Liver (tissue), 9 donors: Measurements from ENCODE around the gene SEPTIN14. TPM values are rescaled to one million over a fixed set of nuclear protein-coding genes. Genes with fewer than 3 reads are reported as not detected.
"Not testable (repeated sequence)": the region's sequence is repeated elsewhere in the genome, so short reads cannot be mapped to it uniquely, and the experiment has no call there.

Experiments used
- DNase-seq: peaks from one replicate; pipeline ENCODE4 v3.0.0-alpha.2; 2017; ENCODE audit warnings: low spot score
- H3K27ac ChIP-seq, 2 donors: one replicate each; pipeline ENCODE4 v1.7.0; 2013; ENCODE audit warnings: inconsistent platforms in 2 of 2, low read length in 2 of 2, control low read depth in 1 of 2, low read depth in 1 of 2, mild to moderate bottlenecking in 1 of 2
- H3K27me3 ChIP-seq, 4 donors: one replicate each; pipeline versions ENCODE4 v1.6.1 to v1.7.0; 2013; ENCODE audit warnings: low read length in 3 of 4, inconsistent platforms in 1 of 4, mild to moderate bottlenecking in 1 of 4, moderate library complexity in 1 of 4; ENCODE audit not compliant: control insufficient read depth in 4 of 4, insufficient read depth in 4 of 4
- H3K36me3 ChIP-seq, 4 donors: one replicate each; pipeline versions ENCODE4 v1.6.1 to v1.7.0; 2013; ENCODE audit warnings: low read length in 3 of 4, mild to moderate bottlenecking in 3 of 4, low read depth in 1 of 4, moderate library complexity in 1 of 4; ENCODE audit not compliant: control insufficient read depth in 4 of 4, insufficient read depth in 3 of 4
- H3K4me1 ChIP-seq, 4 donors: one replicate each; pipeline versions ENCODE4 v1.6.1 to v1.7.0; 2013; ENCODE audit warnings: low read length in 3 of 4, mild to moderate bottlenecking in 3 of 4, moderate library complexity in 1 of 4; ENCODE audit not compliant: control insufficient read depth in 4 of 4, insufficient read depth in 4 of 4
- H3K4me3 ChIP-seq, 3 donors: one replicate each; pipeline versions ENCODE4 v1.6.1 to v1.7.0; 2013; ENCODE audit warnings: low read length in 3 of 3, control low read depth in 1 of 3, low read depth in 1 of 3, mild to moderate bottlenecking in 1 of 3
- H3K9ac ChIP-seq, 2 donors: one replicate each; pipeline ENCODE4 v1.7.0; 2013; ENCODE audit warnings: low read length in 2 of 2, mild to moderate bottlenecking in 2 of 2, moderate library complexity in 2 of 2, control low read depth in 1 of 2, low read depth in 1 of 2
- H3K9me3 ChIP-seq, 4 donors: one replicate each; pipeline versions ENCODE4 v1.6.1 to v1.7.0; 2013; ENCODE audit warnings: low read length in 3 of 4; ENCODE audit not compliant: control insufficient read depth in 4 of 4
- ATF3 ChIP-seq: IDR thresholded peaks from 2 replicates; pipeline ENCODE4 v1.6.1; 2016; ENCODE audit warnings: antibody characterized with exemption
- CTCF ChIP-seq: fragments of 150-350 bp; IDR thresholded peaks from 2 replicates; pipeline ENCODE4 v1.5.1; 2017; ENCODE audit warnings: improper control_type of control experiment, low read depth, low read length; ENCODE audit not compliant: missing input control
- EGR1 ChIP-seq, 2 donors: IDR thresholded peaks; 2 replicates each; pipeline ENCODE4 v1.6.1; 2016 to 2018; ENCODE audit warnings: antibody characterized with exemption in 2 of 2, low read depth in 2 of 2
- FOXA1 ChIP-seq: IDR thresholded peaks from 2 replicates; pipeline ENCODE4 v1.6.1; 2016; ENCODE audit warnings: antibody characterized with exemption
- FOXA2 ChIP-seq: IDR thresholded peaks from 2 replicates; pipeline ENCODE4 v1.6.1; 2016; ENCODE audit warnings: antibody characterized with exemption
- GABPA ChIP-seq, 2 donors: IDR thresholded peaks in 1 of 2; conservative IDR thresholded peaks in 1 of 2; 2 replicates each; pipeline ENCODE4 v1.6.1; 2016; ENCODE audit warnings: antibody characterized with exemption in 2 of 2, mild to moderate bottlenecking in 1 of 2, moderate library complexity in 1 of 2
- HNF4A ChIP-seq, 2 donors: conservative IDR thresholded peaks; 2 replicates each; pipeline ENCODE4 v1.6.1; 2016; ENCODE audit warnings: antibody characterized with exemption in 2 of 2, mild to moderate bottlenecking in 2 of 2
- HNF4G ChIP-seq: IDR thresholded peaks from 2 replicates; pipeline ENCODE4 v1.6.1; 2016; ENCODE audit warnings: antibody characterized with exemption
- JUND ChIP-seq, 2 donors: IDR thresholded peaks; 2 replicates each; pipeline ENCODE4 v1.6.1; 2016; ENCODE audit warnings: antibody characterized with exemption in 2 of 2
- MAX ChIP-seq: IDR thresholded peaks from 2 replicates; pipeline ENCODE4 v1.6.1; 2016; ENCODE audit warnings: antibody characterized with exemption
- NR2F2 ChIP-seq: IDR thresholded peaks from 2 replicates; pipeline ENCODE4 v1.6.1; 2016; ENCODE audit warnings: antibody characterized with exemption
- RAD21 ChIP-seq, 2 donors: IDR thresholded peaks; 2 replicates each; pipeline ENCODE4 v1.6.1; 2016; ENCODE audit warnings: antibody characterized with exemption in 2 of 2, mild to moderate bottlenecking in 2 of 2
- REST ChIP-seq: IDR thresholded peaks from 2 replicates; pipeline ENCODE4 v1.6.1; 2016; ENCODE audit warnings: antibody characterized with exemption, mild to moderate bottlenecking
- RXRA ChIP-seq, 2 donors: IDR thresholded peaks; 2 replicates each; pipeline ENCODE4 v1.6.1; 2017 to 2018; ENCODE audit warnings: antibody characterized with exemption in 2 of 2, mild to moderate bottlenecking in 1 of 2
- SP1 ChIP-seq: IDR thresholded peaks from 2 replicates; pipeline ENCODE4 v1.6.1; 2018; ENCODE audit warnings: antibody characterized with exemption, mild to moderate bottlenecking
- TAF1 ChIP-seq: conservative IDR thresholded peaks from 2 replicates; pipeline ENCODE4 v1.6.1; 2016; ENCODE audit warnings: antibody characterized with exemption, mild to moderate bottlenecking
- YY1 ChIP-seq: IDR thresholded peaks from 2 replicates; pipeline ENCODE4 v1.6.1; 2016; ENCODE audit warnings: antibody characterized with exemption, mild to moderate bottlenecking
- ZBTB33 ChIP-seq: IDR thresholded peaks from 2 replicates; pipeline ENCODE4 v1.6.1; 2016; ENCODE audit warnings: antibody characterized with exemption
- WGBS: extraction: QIAGEN DNeasy Blood & Tissue Kit; methylation state at CpG from one replicate; pipeline ENCODE4 v1.1.7; 2013; 5-methylcytosine and 5-hydroxymethylcytosine counted together
- polyA plus RNA-seq, 2 donors: library from polyadenylated mRNA; stranded (reverse) in 1 of 2; unstranded in 1 of 2; fragments of 200-250 nt in 1 of 2; fragments of >200 nt in 1 of 2; fragmentation: Nextera tagmentation in 1 of 2; extraction: Ambion mirVana in 1 of 2; gene quantifications; one replicate each; pipeline versions ENCODE4 v1.2.1 to v1.2.3, GENCODE V29; 2013 to 2015
- total RNA-seq, 2 donors: library from RNA; depleted of rRNA; stranded (reverse); fragments of >200 nt; gene quantifications; one replicate each; pipeline ENCODE4 v1.2.3, GENCODE V29; 2014
- donor health status: healthy.
- donor health status: healthy.
- donor health status: healthy.
- donor health status: healthy.
- donor health status: healthy.

SEPTIN14 gene
- total and polyA plus RNA-seq, 4 donors: not detected

GRCh38 chr7:55786901-55787300, 75.7 kb downstream of the SEPTIN14 start:
- Histone ChIP-seq H3K4me1 (no peaks in the 10 kb centered on the region), H3K9me3 (no peaks in the 10 kb centered on the region), H3K27me3 (no peaks in the 10 kb centered on the region), H3K4me3 (no peak overlapping the region), H3K9ac (no peak overlapping the region), H3K27ac (no peak overlapping the region), H3K36me3 (no peaks in the 10 kb centered on the region)
- no peak for TF ChIP-seq NR2F2
- 83% methylated on average over 7 of the region's 7 CpGs for WGBS
- DNase-seq: no peak

- not testable (repeated sequence) for DNase-seq, H3K9ac ChIP-seq, H3K9me3 ChIP-seq, H3K4me1 ChIP-seq, H3K4me3 ChIP-seq, H3K36me3 ChIP-seq, H3K27me3 ChIP-seq, H3K27ac ChIP-seq
- 84% methylated on average over 7 of the region's 7 CpGs for WGBS
These were observed 77.1 kb downstream of the SEPTIN14 start for GRCh38 chr7:55785444-55785843.

- TF ChIP-seq YY1 (no peak), TAF1 (no peak)
- no peak for DNase-seq
- Histone ChIP-seq H3K27me3 (no peaks in the 10 kb centered on the region), H3K9ac (no peak overlapping the region), H3K4me1 (no peaks in the 10 kb centered on the region), H3K4me3 (no peak overlapping the region), H3K9me3 (no peaks in the 10 kb centered on the region), H3K36me3 (no peaks in the 10 kb centered on the region), H3K27ac (no peak overlapping the region)
- WGBS: 59% methylated on average over 4 of the region's 4 CpGs
These were observed 78.4 kb downstream of the SEPTIN14 start for GRCh38 chr7:55784151-55784550.

- WGBS: 32% methylated on average over 2 of the region's 2 CpGs
These were observed 83.9 kb downstream of the SEPTIN14 start for GRCh38 chr7:55778631-55779030.

More at GRCh38 chr7:55778631-55779030, 83.9 kb downstream of the SEPTIN14 start:
- no peak for DNase-seq
- no peaks in the 10 kb centered on the region for H3K27me3 ChIP-seq
- no peak overlapping the region for H3K27ac ChIP-seq
- H3K9ac ChIP-seq: no peak overlapping the region
- H3K4me3 ChIP-seq: no peak overlapping the region
- no peaks in the 10 kb centered on the region for H3K4me1 ChIP-seq
- no peak for TF ChIP-seq TAF1
- no peak for TF ChIP-seq EGR1 (IDR thresholded peaks at IDR 0.05; ENCODE audit: low read depth in 2 of 2)
- TF ChIP-seq HNF4A (conservative IDR thresholded peaks at IDR 0.05): no peak
- no peak for TF ChIP-seq HNF4G
- TF ChIP-seq REST: no peak
- no peak for TF ChIP-seq CTCF
- no peak for TF ChIP-seq ATF3
- TF ChIP-seq FOXA2: no peak
- no peak for TF ChIP-seq RAD21 (IDR thresholded peaks at IDR 0.05)
- no peak for TF ChIP-seq YY1
- no peak for TF ChIP-seq NR2F2
- TF ChIP-seq RXRA (IDR thresholded peaks at IDR 0.05): no peak
- TF ChIP-seq ZBTB33: no peak
- no peak for TF ChIP-seq MAX
- no peak for TF ChIP-seq JUND (IDR thresholded peaks at IDR 0.05)
- TF ChIP-seq FOXA1: no peak
- no peak for TF ChIP-seq SP1
- no peak for TF ChIP-seq GABPA (IDR thresholded peaks at IDR 0.05 in 1 of 2, conservative IDR thresholded peaks at IDR 0.05 in 1 of 2)
- H3K9me3 ChIP-seq: peaks cover 0 to 1% (median 0%) of the 10 kb centered on the region in 4 donors
- no peaks in the 10 kb centered on the region for H3K36me3 ChIP-seq
